HG03439 (cell line): Measurements from ENCODE around the gene CASP3.
"Not testable (repeated sequence)": the region's sequence is repeated elsewhere in the genome, so short reads cannot be mapped to it uniquely, and the experiment has no call there.

Source experiments
- ATAC-seq: cut with Tn5 transposase; IDR thresholded peaks from one replicate; pipeline ENCODE4 v1.9.1; 2021; ENCODE audit warnings: mild to moderate bottlenecking, moderate library complexity; ENCODE audit not compliant: unreplicated experiment

The CASP3 gene

GRCh38 chr4:184636897-184637296, 12.3 kb downstream of the CASP3 start:
- ATAC-seq: no peak

- no peak for ATAC-seq
These were observed 13.1 kb downstream of the CASP3 start for GRCh38 chr4:184636144-184636543.

- ATAC-seq: no peak
These were observed 13.9 kb downstream of the CASP3 start for GRCh38 chr4:184635381-184635780.

- no peak for ATAC-seq
These were observed 16.4 kb downstream of the CASP3 start for GRCh38 chr4:184632842-184633241.

GRCh38 chr4:184628103-184628502, 21.1 kb downstream of the CASP3 start:
- no peak for ATAC-seq

GRCh38 chr4:184625783-184626596, 23.3 kb downstream of the CASP3 start:
- not testable (repeated sequence) for ATAC-seq

GRCh38 chr4:184624972-184625554, 24.2 kb downstream of the CASP3 start:
- no peak for ATAC-seq

GRCh38 chr4:184624504-184624903, 24.7 kb downstream of the CASP3 start:
- ATAC-seq: not testable (repeated sequence)

- ATAC-seq: no peak
These were observed 27.7 kb downstream of the CASP3 start for GRCh38 chr4:184621518-184621917.

GRCh38 chr4:184620212-184620867, 28.9 kb downstream of the CASP3 start:
- no peak for ATAC-seq

- ATAC-seq: no peak
These were observed 31.5 kb downstream of the CASP3 start for GRCh38 chr4:184617600-184618196.

- ATAC-seq: peak; percentile 73
These were observed 32.4 kb downstream of the CASP3 start for GRCh38 chr4:184616633-184617551.

GRCh38 chr4:184616168-184616567, 33.1 kb downstream of the CASP3 start:
- not testable (repeated sequence) for ATAC-seq

GRCh38 chr4:184614509-184614908, 34.7 kb downstream of the CASP3 start:
- no peak for ATAC-seq

- ATAC-seq: no peak
These were observed 35.8 kb downstream of the CASP3 start for GRCh38 chr4:184613405-184613804.

- no peak for ATAC-seq
These were observed 37.2 kb downstream of the CASP3 start for GRCh38 chr4:184612074-184612473.

- ATAC-seq: not testable (repeated sequence)
These were observed 41.8 kb downstream of the CASP3 start for GRCh38 chr4:184607429-184607828.

- not testable (repeated sequence) for ATAC-seq
These were observed 46.4 kb downstream of the CASP3 start for GRCh38 chr4:184602857-184603256.

GRCh38 chr4:184600982-184601381, 48.3 kb downstream of the CASP3 start:
- not testable (repeated sequence) for ATAC-seq

- ATAC-seq: no peak
These were observed 49.6 kb downstream of the CASP3 start for GRCh38 chr4:184599492-184600135.
